ENCODE results near the gene B3GNT7.
"Not testable (repeated sequence)": the region's sequence is repeated elsewhere in the genome, so short reads cannot be mapped to it uniquely, and the experiment has no call there.

Gene B3GNT7, protein sequence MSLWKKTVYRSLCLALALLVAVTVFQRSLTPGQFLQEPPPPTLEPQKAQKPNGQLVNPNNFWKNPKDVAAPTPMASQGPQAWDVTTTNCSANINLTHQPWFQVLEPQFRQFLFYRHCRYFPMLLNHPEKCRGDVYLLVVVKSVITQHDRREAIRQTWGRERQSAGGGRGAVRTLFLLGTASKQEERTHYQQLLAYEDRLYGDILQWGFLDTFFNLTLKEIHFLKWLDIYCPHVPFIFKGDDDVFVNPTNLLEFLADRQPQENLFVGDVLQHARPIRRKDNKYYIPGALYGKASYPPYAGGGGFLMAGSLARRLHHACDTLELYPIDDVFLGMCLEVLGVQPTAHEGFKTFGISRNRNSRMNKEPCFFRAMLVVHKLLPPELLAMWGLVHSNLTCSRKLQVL

GRCh38 chr2:231395188-231396057 lies at the start of gene B3GNT7:
Gene B3GNT7 (plus strand): TSS chr2:231395710. CDS start chr2:231395804, 94 bp downstream.
- peaks cover 8% of the 10 kb centered on the region for H3K4me1 ChIP-seq (ENCODE audit: control insufficient read depth, insufficient read depth, low read length)

DNA sequence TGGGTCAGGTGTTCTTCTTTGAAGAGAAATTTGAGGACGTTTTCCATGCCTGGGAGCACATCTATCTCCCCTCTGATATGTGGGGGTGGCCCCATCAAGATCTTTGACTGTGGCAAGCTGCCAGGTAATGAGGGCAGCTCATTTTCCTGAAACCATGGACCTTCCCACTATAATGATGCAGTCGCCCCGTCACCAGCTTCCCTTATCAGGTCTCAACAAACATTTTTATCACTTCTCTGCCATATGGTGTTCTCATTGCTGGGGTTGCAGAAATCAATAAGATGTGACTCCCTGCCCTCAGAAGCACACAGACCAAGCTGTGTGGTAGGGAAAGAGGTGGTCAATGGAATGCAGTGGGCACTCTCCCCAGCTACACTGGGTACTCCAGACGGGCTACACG lies 48.4 kb upstream of the B3GNT7 start:
- no peaks in the 10 kb centered on the region for H3K27me3 ChIP-seq (ENCODE audit: control insufficient read depth in 1 of 2, insufficient read depth in 2 of 2, low read length in 2 of 2)
- no peaks in the 10 kb centered on the region for H3K9me3 ChIP-seq (ENCODE audit: control insufficient read depth in 2 of 2, low read length in 2 of 2)
- no peak overlapping the region for H3K27ac ChIP-seq (ENCODE audit: low read length)
- H3K4me1 ChIP-seq (ENCODE audit: control insufficient read depth, insufficient read depth, low read length), result no peaks in the 10 kb centered on the region
- no peak overlapping the region for H3K4me3 ChIP-seq (ENCODE audit: low read length in 2 of 2)
- no peak overlapping the region for H3K9ac ChIP-seq (ENCODE audit: low read length in 2 of 2)
- H3K36me3 ChIP-seq (ENCODE audit: control insufficient read depth in 2 of 2, insufficient read depth in 2 of 2, low read length in 2 of 2), result no peaks in the 10 kb centered on the region

More at GRCh38 chr2:231395188-231396057, at the start of gene B3GNT7:
- peak within 1 kb of the TSS in 1 of 2 donors; percentile 35 for H3K4me3 ChIP-seq (ENCODE audit: low read length in 2 of 2)
- no peaks in the 10 kb centered on the region for H3K36me3 ChIP-seq (ENCODE audit: control insufficient read depth in 2 of 2, insufficient read depth in 2 of 2, low read length in 2 of 2)
- peaks cover 24 to 27% of the 10 kb centered on the region in 2 donors for H3K27me3 ChIP-seq (ENCODE audit: control insufficient read depth in 1 of 2, insufficient read depth in 2 of 2, low read length in 2 of 2)
- H3K27ac ChIP-seq (ENCODE audit: low read length), result no peak within 1 kb of the TSS
- H3K9ac ChIP-seq (ENCODE audit: low read length in 2 of 2), result no peak within 1 kb of the TSS
- H3K9me3 ChIP-seq (ENCODE audit: control insufficient read depth in 2 of 2, low read length in 2 of 2), result no peaks in the 10 kb centered on the region

- Histone ChIP-seq H3K9me3 (ENCODE audit: control insufficient read depth in 2 of 2, low read length in 2 of 2) (no peaks in the 10 kb centered on the region), H3K4me3 (ENCODE audit: low read length in 2 of 2) (no peak overlapping the region), H3K36me3 (ENCODE audit: control insufficient read depth in 2 of 2, insufficient read depth in 2 of 2, low read length in 2 of 2) (no peaks in the 10 kb centered on the region), H3K27me3 (ENCODE audit: control insufficient read depth in 1 of 2, insufficient read depth in 2 of 2, low read length in 2 of 2) (no peaks in the 10 kb centered on the region), H3K27ac (ENCODE audit: low read length) (no peak overlapping the region), H3K4me1 (ENCODE audit: control insufficient read depth, insufficient read depth, low read length) (no peaks in the 10 kb centered on the region), H3K9ac (ENCODE audit: low read length in 2 of 2) (no peak overlapping the region)
These were observed 47.9 kb upstream of the B3GNT7 start for GRCh38 chr2:231347638-231348037.

GRCh38 chr2:231348173-231348572 lies 47.3 kb upstream of the B3GNT7 start:
- Histone ChIP-seq H3K4me1 (ENCODE audit: control insufficient read depth, insufficient read depth, low read length) (no peaks in the 10 kb centered on the region), H3K36me3 (ENCODE audit: control insufficient read depth in 2 of 2, insufficient read depth in 2 of 2, low read length in 2 of 2) (no peaks in the 10 kb centered on the region), H3K4me3 (ENCODE audit: low read length in 2 of 2) (no peak overlapping the region), H3K9ac (ENCODE audit: low read length in 2 of 2) (no peak overlapping the region), H3K27ac (ENCODE audit: low read length) (no peak overlapping the region), H3K27me3 (ENCODE audit: control insufficient read depth in 1 of 2, insufficient read depth in 2 of 2, low read length in 2 of 2) (no peaks in the 10 kb centered on the region), H3K9me3 (ENCODE audit: control insufficient read depth in 2 of 2, low read length in 2 of 2) (no peaks in the 10 kb centered on the region)

- H3K4me1 ChIP-seq (ENCODE audit: control insufficient read depth, insufficient read depth, low read length), result no peaks in the 10 kb centered on the region
- H3K4me3 ChIP-seq (ENCODE audit: low read length in 2 of 2), result no peak overlapping the region
- no peak overlapping the region for H3K27ac ChIP-seq (ENCODE audit: low read length)
These were observed 46.7 kb upstream of the B3GNT7 start for GRCh38 chr2:231348704-231349373.

DNA sequence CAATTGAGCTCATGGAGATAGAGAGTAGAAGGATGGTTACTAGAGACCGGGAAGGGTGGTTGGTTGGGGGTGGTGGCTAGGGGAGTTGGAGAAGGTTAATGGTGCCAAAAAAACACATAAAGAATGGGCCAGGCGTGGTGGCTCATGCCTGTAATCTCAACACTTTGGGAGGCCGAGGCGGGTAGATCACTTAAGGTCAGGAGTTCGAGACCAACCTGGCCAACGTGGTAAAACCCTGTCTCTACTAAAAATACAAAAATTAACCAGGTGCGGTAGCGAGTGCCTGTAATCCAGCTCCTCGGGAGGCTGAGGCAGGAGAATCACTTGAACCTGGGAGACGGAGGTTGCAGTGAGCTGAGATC lies 46.2 kb upstream of the B3GNT7 start:
- H3K9me3 ChIP-seq (ENCODE audit: control insufficient read depth in 2 of 2, low read length in 2 of 2); H3K4me1 ChIP-seq (ENCODE audit: control insufficient read depth, insufficient read depth, low read length); H3K27ac ChIP-seq (ENCODE audit: low read length); H3K27me3 ChIP-seq (ENCODE audit: control insufficient read depth in 1 of 2, insufficient read depth in 2 of 2, low read length in 2 of 2); H3K4me3 ChIP-seq (ENCODE audit: low read length in 2 of 2); H3K9ac ChIP-seq (ENCODE audit: low read length in 2 of 2); H3K36me3 ChIP-seq (ENCODE audit: control insufficient read depth in 2 of 2, insufficient read depth in 2 of 2, low read length in 2 of 2): not testable (repeated sequence)

More at GRCh38 chr2:231348704-231349373, 46.7 kb upstream of the B3GNT7 start:
- Histone ChIP-seq H3K9me3 (ENCODE audit: control insufficient read depth in 2 of 2, low read length in 2 of 2) (no peaks in the 10 kb centered on the region), H3K27me3 (ENCODE audit: control insufficient read depth in 1 of 2, insufficient read depth in 2 of 2, low read length in 2 of 2) (no peaks in the 10 kb centered on the region), H3K36me3 (ENCODE audit: control insufficient read depth in 2 of 2, insufficient read depth in 2 of 2, low read length in 2 of 2) (no peaks in the 10 kb centered on the region), H3K9ac (ENCODE audit: low read length in 2 of 2) (no peak overlapping the region)

GRCh38 chr2:231351648-231352047 lies 43.9 kb upstream of the B3GNT7 start:
- H3K9me3 ChIP-seq (ENCODE audit: control insufficient read depth in 2 of 2, low read length in 2 of 2), result no peaks in the 10 kb centered on the region
- H3K4me1 ChIP-seq (ENCODE audit: control insufficient read depth, insufficient read depth, low read length), result peaks cover 5% of the 10 kb centered on the region
- H3K9ac ChIP-seq (ENCODE audit: low read length in 2 of 2), result no peak overlapping the region
- no peak overlapping the region for H3K4me3 ChIP-seq (ENCODE audit: low read length in 2 of 2)
- no peaks in the 10 kb centered on the region for H3K27me3 ChIP-seq (ENCODE audit: control insufficient read depth in 1 of 2, insufficient read depth in 2 of 2, low read length in 2 of 2)
- peaks cover 0 to 2% of the 10 kb centered on the region in 2 donors for H3K36me3 ChIP-seq (ENCODE audit: control insufficient read depth in 2 of 2, insufficient read depth in 2 of 2, low read length in 2 of 2)
- no peak overlapping the region for H3K27ac ChIP-seq (ENCODE audit: low read length)

DNA sequence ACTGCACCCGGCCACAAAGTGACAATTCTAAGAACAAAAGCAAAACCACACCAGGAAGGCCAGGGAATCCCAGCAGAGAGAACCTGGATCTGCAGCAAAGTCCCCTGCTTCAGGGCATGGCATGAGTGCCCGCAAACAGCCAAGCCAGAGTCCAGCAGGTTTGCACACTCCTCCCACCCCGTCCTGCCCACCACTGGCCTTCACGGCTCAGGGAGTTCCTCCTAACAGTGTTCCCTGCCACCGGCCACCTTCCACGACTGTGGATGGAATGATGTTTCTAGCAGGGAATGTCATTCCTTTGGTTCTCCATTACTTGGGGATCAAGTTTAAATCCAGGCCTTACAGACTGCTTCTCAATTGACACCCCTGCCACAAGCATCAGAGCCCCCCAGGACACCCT lies 42.0 kb upstream of the B3GNT7 start:
- H3K27me3 ChIP-seq (ENCODE audit: control insufficient read depth in 1 of 2, insufficient read depth in 2 of 2, low read length in 2 of 2), result no peaks in the 10 kb centered on the region
- H3K36me3 ChIP-seq (ENCODE audit: control insufficient read depth in 2 of 2, insufficient read depth in 2 of 2, low read length in 2 of 2), result peaks cover 0 to 2% of the 10 kb centered on the region in 2 donors
- no peak overlapping the region for H3K4me3 ChIP-seq (ENCODE audit: low read length in 2 of 2)
- no peak overlapping the region for H3K9ac ChIP-seq (ENCODE audit: low read length in 2 of 2)
- H3K9me3 ChIP-seq (ENCODE audit: control insufficient read depth in 2 of 2, low read length in 2 of 2), result no peaks in the 10 kb centered on the region
- no peak overlapping the region for H3K27ac ChIP-seq (ENCODE audit: low read length)
- peaks cover 5% of the 10 kb centered on the region for H3K4me1 ChIP-seq (ENCODE audit: control insufficient read depth, insufficient read depth, low read length)

DNA sequence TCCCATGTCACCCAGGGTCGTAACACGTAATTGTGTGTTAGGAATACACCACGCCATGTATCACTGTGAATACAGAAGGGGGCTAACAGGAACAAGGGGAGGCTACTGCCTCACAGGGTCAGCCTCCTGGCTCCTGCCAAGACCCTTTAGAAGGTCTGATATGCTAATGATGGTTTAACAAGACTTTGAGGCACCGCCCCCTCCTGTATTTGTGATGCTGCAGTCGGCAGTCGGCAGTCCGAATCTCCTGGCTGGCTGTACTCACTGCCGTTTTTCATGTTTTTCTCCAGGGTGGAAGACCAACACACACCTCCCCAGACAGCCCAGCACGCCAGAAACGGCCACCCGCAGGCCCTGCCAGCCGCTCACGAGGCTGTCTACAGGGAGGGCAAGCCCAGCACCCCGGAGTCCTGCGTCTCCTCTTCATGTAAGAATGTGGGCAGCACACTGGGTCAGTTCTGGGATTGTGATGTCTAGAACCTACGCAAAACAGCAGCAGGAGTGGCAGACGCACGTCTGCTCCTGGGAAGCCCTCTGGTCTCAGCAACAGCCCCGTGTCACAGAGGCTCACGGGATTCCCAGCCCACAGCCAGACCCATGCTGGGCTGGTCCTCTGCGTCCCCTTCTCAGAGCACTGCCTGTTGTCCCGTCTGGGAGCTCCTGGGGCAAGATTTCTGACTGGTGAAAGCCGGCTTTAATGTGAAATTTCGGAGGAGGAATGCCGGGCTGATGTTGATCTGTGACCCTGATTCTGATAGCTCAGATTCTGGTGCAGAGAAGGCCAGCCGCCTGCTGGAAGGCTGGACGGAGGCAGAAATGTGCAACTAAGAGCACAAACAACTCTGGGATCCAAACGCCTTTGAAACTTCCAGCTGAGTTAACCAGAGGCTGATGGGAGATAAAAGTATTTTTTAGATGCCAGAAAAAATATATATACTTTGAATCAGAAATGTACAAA lies 39.7 kb upstream of the B3GNT7 start:
- no peak overlapping the region for H3K27ac ChIP-seq (ENCODE audit: low read length)
- H3K9ac ChIP-seq (ENCODE audit: low read length in 2 of 2), result no peak overlapping the region

DNA sequence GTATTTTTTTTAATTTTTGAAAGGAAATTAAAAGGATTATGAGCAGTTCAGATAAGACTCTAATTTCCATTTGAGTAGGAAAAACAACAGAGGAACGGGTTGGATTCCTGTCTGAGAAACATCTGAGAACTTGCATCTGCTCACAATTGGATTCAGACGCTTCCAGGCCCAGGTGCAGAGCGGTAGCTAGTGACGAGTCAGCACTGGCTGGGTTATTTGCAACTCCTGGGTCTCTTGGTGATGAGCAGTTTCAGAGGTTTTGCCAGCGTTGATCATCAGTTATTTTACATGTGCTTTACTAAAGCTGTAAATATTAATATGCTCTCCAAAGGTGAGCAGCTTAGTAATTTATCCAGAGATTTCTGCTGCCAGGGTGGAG lies 39.1 kb upstream of the B3GNT7 start:
- Histone ChIP-seq H3K4me1 (ENCODE audit: control insufficient read depth, insufficient read depth, low read length) (peaks cover 5% of the 10 kb centered on the region), H3K27me3 (ENCODE audit: control insufficient read depth in 1 of 2, insufficient read depth in 2 of 2, low read length in 2 of 2) (no peaks in the 10 kb centered on the region), H3K27ac (ENCODE audit: low read length) (no peak overlapping the region), H3K4me3 (ENCODE audit: low read length in 2 of 2) (no peak overlapping the region), H3K9ac (ENCODE audit: low read length in 2 of 2) (no peak overlapping the region), H3K9me3 (ENCODE audit: control insufficient read depth in 2 of 2, low read length in 2 of 2) (no peaks in the 10 kb centered on the region), H3K36me3 (ENCODE audit: control insufficient read depth in 2 of 2, insufficient read depth in 2 of 2, low read length in 2 of 2) (peaks cover 0 to 6% of the 10 kb centered on the region in 2 donors)

More for the DNA sequence above, 39.7 kb upstream of the B3GNT7 start:
- Histone ChIP-seq H3K36me3 (ENCODE audit: control insufficient read depth in 2 of 2, insufficient read depth in 2 of 2, low read length in 2 of 2) (peaks cover 0 to 3% of the 10 kb centered on the region in 2 donors), H3K9me3 (ENCODE audit: control insufficient read depth in 2 of 2, low read length in 2 of 2) (no peaks in the 10 kb centered on the region), H3K27me3 (ENCODE audit: control insufficient read depth in 1 of 2, insufficient read depth in 2 of 2, low read length in 2 of 2) (no peaks in the 10 kb centered on the region), H3K4me3 (ENCODE audit: low read length in 2 of 2) (no peak overlapping the region), H3K4me1 (ENCODE audit: control insufficient read depth, insufficient read depth, low read length) (peaks cover 5% of the 10 kb centered on the region)
